ENCODE results near the gene ACD. TPM values are rescaled to one million over a fixed set of nuclear protein-coding genes. Genes with fewer than 3 reads are reported as not detected.

ACD gene
- total and polyA plus RNA-seq, 2 donors from 2014 or later, result 15.2 to 20.0 TPM

- Histone ChIP-seq H3K9ac (ENCODE audit: low read length in 3 of 3) (peak overlapping the region in 1 of 3 donors; percentile 78), H3K27me3 (ENCODE audit: control insufficient read depth, insufficient read depth, low read length) (no peaks in the 10 kb centered on the region), H3K4me3 (ENCODE audit: low read length in 3 of 3) (peak overlapping the region in 2 of 3 donors; percentile 12 to 79), H3K9me3 (ENCODE audit: control insufficient read depth in 2 of 3, insufficient read depth in 1 of 3, low read length in 3 of 3) (no peaks in the 10 kb centered on the region), H3K27ac (ENCODE audit: low read depth in 2 of 2, low read length in 2 of 2) (peak overlapping the region in 1 of 2 donors; percentile 86), H3K4me1 (ENCODE audit: control insufficient read depth in 2 of 3, insufficient read depth in 2 of 3, low read depth in 1 of 3, low read length in 3 of 3) (peaks cover 0 to 24% (median 13%) of the 10 kb centered on the region in 3 donors), H3K36me3 (ENCODE audit: control insufficient read depth in 2 of 3, insufficient read depth in 3 of 3, low read length in 3 of 3) (no peaks in the 10 kb centered on the region)
- peak; percentile 84 for TF ChIP-seq CTCF (IDR thresholded peaks at IDR 0.05; ENCODE audit: borderline replicate concordance, extremely low read depth, insufficient read depth)
- intact Hi-C loops (cut with DNase I), result no loop called here
- FAIRE-seq (no peak), DNase-seq (peak; percentile 93 to 96 (median 93))
These were observed 7.9 kb upstream of the ACD start for GRCh38 chr16:67667817-67668494.

- Histone ChIP-seq H3K27ac (ENCODE audit: low read depth in 2 of 2, low read length in 2 of 2) (peak overlapping the region; percentile 86 to 92), H3K27me3 (ENCODE audit: control insufficient read depth, insufficient read depth, low read length) (no peaks in the 10 kb centered on the region), H3K4me3 (ENCODE audit: low read length in 3 of 3) (peak overlapping the region in 2 of 3 donors; percentile 77 to 79), H3K36me3 (ENCODE audit: control insufficient read depth in 2 of 3, insufficient read depth in 3 of 3, low read length in 3 of 3) (peaks cover 0 to 3% (median 0%) of the 10 kb centered on the region in 3 donors), H3K4me1 (ENCODE audit: control insufficient read depth in 2 of 3, insufficient read depth in 2 of 3, low read depth in 1 of 3, low read length in 3 of 3) (peaks cover 0 to 23% (median 11%) of the 10 kb centered on the region in 3 donors), H3K9me3 (ENCODE audit: control insufficient read depth in 2 of 3, insufficient read depth in 1 of 3, low read length in 3 of 3) (no peaks in the 10 kb centered on the region), H3K9ac (ENCODE audit: low read length in 3 of 3) (peak overlapping the region in 1 of 3 donors; percentile 78)
- intact Hi-C loops (cut with DNase I), result no loop called here
- DNase-seq, result peak in 2 of 5 donors; percentile 75 to 83
- no peak for FAIRE-seq
- no peak for TF ChIP-seq CTCF (IDR thresholded peaks at IDR 0.05; ENCODE audit: borderline replicate concordance, extremely low read depth, insufficient read depth)
These were observed 7.4 kb upstream of the ACD start for GRCh38 chr16:67667453-67667816.

- intact Hi-C loops (cut with DNase I), result no loop called here
- FAIRE-seq, result no peak
- peak within 1 kb of the TSS in 2 of 3 donors; percentile 69 to 78 for H3K9ac ChIP-seq (ENCODE audit: low read length in 3 of 3)
These were observed 6.7 kb upstream of the ACD start, which contains the start of the genes C16orf86 and ENKD1 for GRCh38 chr16:67666559-67667452. TSS of gene C16orf86 (plus strand) at chr16:67666814. CDS start at chr16:67666971, 157 bp downstream. TSS of gene ENKD1 (minus strand) at chr16:67666750. CDS start at chr16:67666442, 308 bp downstream.

More at GRCh38 chr16:67666559-67667452, 6.7 kb upstream of the ACD start, which contains the start of the genes C16orf86 and ENKD1:
- Histone ChIP-seq H3K36me3 (ENCODE audit: control insufficient read depth in 2 of 3, insufficient read depth in 3 of 3, low read length in 3 of 3) (peaks cover 0 to 3% (median 0%) of the 10 kb centered on the region in 3 donors), H3K27ac (ENCODE audit: low read depth in 2 of 2, low read length in 2 of 2) (peak within 1 kb of the TSS; percentile 86 to 92), H3K27me3 (ENCODE audit: control insufficient read depth, insufficient read depth, low read length) (no peaks in the 10 kb centered on the region), H3K9me3 (ENCODE audit: control insufficient read depth in 2 of 3, insufficient read depth in 1 of 3, low read length in 3 of 3) (no peaks in the 10 kb centered on the region), H3K4me1 (ENCODE audit: control insufficient read depth in 2 of 3, insufficient read depth in 2 of 3, low read depth in 1 of 3, low read length in 3 of 3) (peaks cover 0 to 23% (median 11%) of the 10 kb centered on the region in 3 donors), H3K4me3 (ENCODE audit: low read length in 3 of 3) (peak within 1 kb of the TSS; percentile 37 to 79 (median 77))
- TF ChIP-seq CTCF (IDR thresholded peaks at IDR 0.05; ENCODE audit: borderline replicate concordance, extremely low read depth, insufficient read depth), result no peak
- DNase-seq, result peak; percentile 86 to 95 (median 93)

All from kidney (tissue), 14 donors.